GM12878 (cell line): ENCODE results near the gene SLC2A4RG. TPM values are rescaled to one million over a fixed set of nuclear protein-coding genes. Genes with fewer than 3 reads are reported as not detected.
"Not testable (repeated sequence)": the region's sequence is repeated elsewhere in the genome, so short reads cannot be mapped to it uniquely, and the experiment has no call there.

Experiments
- ATAC-seq: fragments of 200-7000 bp; cut with Tn5 transposase; 3 replicates; pipeline ENCODE4 v1.9.1; 2020; ENCODE audit warnings: mild to moderate bottlenecking, moderate library complexity
- BruUV-seq: library from RNA; stranded (reverse); fragments of 400-500 nt; replicated peaks from 2 replicates; lab custom pipeline; 2021; lab: Mats Ljungman, UMichigan
- CTCF ChIA-PET: fragments of 300-600 bp; sonication (Branson Sonifier 250); formaldehyde crosslinking; extraction: SDS; loops from one replicate; lab custom pipeline; 2021; ENCODE audit warnings: inconsistent platforms; lab: Yijun Ruan, JAX
- POLR2A ChIA-PET: fragments of 350-600 bp; formaldehyde crosslinking; extraction: SDS; loops from one replicate; lab custom pipeline; 2021; ENCODE audit warnings: inconsistent platforms; lab: Charles Lee
- RAD21 ChIA-PET: fragments of 300-600 bp; sonication (Branson Sonifier 250); formaldehyde crosslinking; loops from one replicate; lab custom pipeline; 2023; ENCODE audit warnings: antibody characterized with exemption; ENCODE audit not compliant: unreplicated experiment; lab: Charles Lee
- SMC1A ChIA-PET: fragments of 300-600 bp; sonication (Branson Sonifier 250); formaldehyde crosslinking; loops from one replicate; lab custom pipeline; 2023; ENCODE audit not compliant: unreplicated experiment, uncharacterized antibody; lab: Charles Lee
- DNase-seq: peaks from one replicate; pipeline ENCODE4 v3.0.0-alpha.2; 2011; ENCODE audit warnings: low read depth, low spot score
- FAIRE-seq: peaks from 3 replicates; lab custom pipeline; 2011; peaks lifted over from hg19 to GRCh38; lab: Jason Lieb, UNC
- H2AFZ ChIP-seq: 2 replicates; pipeline ENCODE4 v1.6.0; 2011; ENCODE audit warnings: low read depth, low read length, control low read depth; ENCODE audit not compliant: control insufficient read depth
- H3K27ac ChIP-seq: 2 replicates; pipeline ENCODE4 v1.5.1; 2011; ENCODE audit warnings: control low read depth; ENCODE audit not compliant: control insufficient read depth, insufficient read depth
- H3K27me3 ChIP-seq, 2 experiments: replicated peaks in 1 of 2; 2 replicates each; pipeline versions ENCODE4 v1.6.0 to v1.6.1; 2011; ENCODE audit warnings: low read length in 1 of 2; ENCODE audit not compliant: control insufficient read depth in 2 of 2, insufficient read depth in 2 of 2
- H3K36me3 ChIP-seq, 2 experiments: 2 replicates each; pipeline ENCODE4 v1.5.1; 2011; ENCODE audit warnings: low read length in 1 of 2; ENCODE audit not compliant: control insufficient read depth in 2 of 2, insufficient read depth in 2 of 2
- H3K4me1 ChIP-seq: 2 replicates; pipeline ENCODE4 v1.6.1; 2011; ENCODE audit warnings: mild to moderate bottlenecking, low read length, moderate library complexity, mixed read lengths; ENCODE audit not compliant: control insufficient read depth, insufficient read depth
- H3K4me2 ChIP-seq: 2 replicates; pipeline ENCODE4 v1.6.0; 2011; ENCODE audit warnings: control low read depth; ENCODE audit not compliant: control insufficient read depth, insufficient read depth
- H3K4me3 ChIP-seq: fragments of 200-600 bp; sonication (generic); 2 replicates; pipeline ENCODE4 v1.5.1; 2016
- H3K79me2 ChIP-seq: 2 replicates; pipeline ENCODE4 v1.6.0; 2011; ENCODE audit warnings: low read length; ENCODE audit not compliant: control insufficient read depth, insufficient read depth
- H3K9ac ChIP-seq: 2 replicates; pipeline ENCODE4 v1.8.0; 2011; ENCODE audit warnings: low read length, control low read depth, mixed read lengths; ENCODE audit not compliant: control insufficient read depth, insufficient read depth
- H3K9me3 ChIP-seq: replicated peaks from 3 replicates; pipeline ENCODE4 v1.5.1; 2011; ENCODE audit warnings: mild to moderate bottlenecking, low read length; ENCODE audit not compliant: control insufficient read depth, insufficient read depth
- H4K20me1 ChIP-seq: 2 replicates; pipeline ENCODE4 v1.6.0; 2011; ENCODE audit not compliant: control insufficient read depth, insufficient read depth
- CBX5 ChIP-seq: sonication (generic); IDR thresholded peaks from 2 replicates; pipeline ENCODE4 v1.6.1; 2016; ENCODE audit warnings: low read depth, moderate library complexity, mild to moderate bottlenecking, inconsistent platforms
- CEBPZ ChIP-seq: fragments of 150-350 bp; IDR thresholded peaks from 2 replicates; pipeline ENCODE4 v1.6.1; 2016; ENCODE audit warnings: low read depth, low read length
- WGBS: methylation state at CpG from one replicate; pipeline ENCODE4 v1.1.6; 2016; ENCODE audit warnings: low lambda C conversion rate; ENCODE audit not compliant: insufficient replicate concordance, insufficient coverage; ENCODE audit errors: missing lambda C conversion rate; 5-methylcytosine and 5-hydroxymethylcytosine counted together
- in situ Hi-C: fragments of 300-500 bp; cut with MboI; formaldehyde crosslinking; loops from 9 replicates; pipeline ENCODE4 v1.14.3; 2018; ENCODE audit warnings: mixed read lengths
- intact Hi-C: fragments of 100-400 bp; cut with micrococcal nuclease; formaldehyde crosslinking; loops from one replicate; pipeline ENCODE4 v1.14.2; 2022; ENCODE audit not compliant: unreplicated experiment
- polyA plus RNA-seq, 11 experiments: library from polyadenylated mRNA; depleted of rRNA in 4 of 11; unstranded in 6 of 11; stranded (reverse) in 5 of 11; fragments of >200 nt; fragmentation: Nextera tagmentation in 4 of 11; fragmentation: Illumina TruSeq in 1 of 11; extraction: Ambion mirVana in 4 of 11; extraction: Trizol in 1 of 11; gene quantifications; 1 replicate in 1 of 11; 2 replicates in 10 of 11; pipeline versions ENCODE4 v1.2.1 to v1.2.3, GENCODE V29; 2011 to 2016; ENCODE audit warnings: inconsistent platforms in 2 of 11, missing spikeins in 2 of 11, low read depth in 1 of 11
- total RNA-seq, 4 experiments: library from RNA; depleted of rRNA in 3 of 4; stranded (reverse); fragments of >200 nt in 3 of 4; fragmentation: Illumina TruSeq in 1 of 4; extraction: Trizol in 1 of 4; gene quantifications; 2 replicates each; pipeline versions ENCODE4 v1.2.1 to v1.2.3, GENCODE V29; 2013 to 2021

Gene SLC2A4RG
- total and polyA plus RNA-seq, 10 of the 15 experiments (the other 5 are each of a cell fraction or from before 2014, with no cell fraction given): 0.34 to 65.9 (median 13.3) TPM

GRCh38 chr20:63718996-63719395 is 20.6 kb upstream of the SLC2A4RG start:
- BruUV-seq: no TSS peak
- Histone ChIP-seq H3K9me3 (peaks cover 33% of the 10 kb centered on the region), H3K4me1 (peaks cover 7% of the 10 kb centered on the region), H3K4me2 (no peak overlapping the region), H3K4me3 (no peak overlapping the region), H2AFZ (no peak overlapping the region), H3K79me2 (peaks cover 26% of the 10 kb centered on the region), H3K36me3 (peaks cover 5 to 33% of the 10 kb centered on the region in 2 experiments), H3K27me3 (no peaks in the 10 kb centered on the region), H3K27ac (no peak overlapping the region), H4K20me1 (no peaks in the 10 kb centered on the region), H3K9ac (no peak overlapping the region)
- RAD21 ChIA-PET: no interaction called here
- WGBS: 100% methylated on average over 2 of the region's 2 CpGs
- intact Hi-C loops (no loop called here), in situ Hi-C loops (no loop called here)
- DNase-seq (no peak), ATAC-seq (no peak), FAIRE-seq (no peak)
- POLR2A ChIA-PET: interaction anchor here (0.6 to 1.6 kb wide), 3 partner anchors 9 to 257 kb away, joined by 3 to 6 read pairs (median 3); no protein-coding TSS in a partner anchor
- no peak for TF ChIP-seq CEBPZ
- 0 out of 2 replicates have a peak, but pooled peaks have one; percentile 60 for TF ChIP-seq CBX5
- SMC1A ChIA-PET: interaction anchor here (1.0 to 1.2 kb wide), 3 partner anchors 9 to 21 kb away, joined by 3 read pairs; partner anchors contain the start of genes ARFRP1 and ZGPAT
- CTCF ChIA-PET: interaction anchor here (1.0 to 1.2 kb wide), 2 partner anchors 11 to 67 kb away, joined by 3 to 4 read pairs; partner anchors contain the start of genes ARFRP1 and ZGPAT

DNA sequence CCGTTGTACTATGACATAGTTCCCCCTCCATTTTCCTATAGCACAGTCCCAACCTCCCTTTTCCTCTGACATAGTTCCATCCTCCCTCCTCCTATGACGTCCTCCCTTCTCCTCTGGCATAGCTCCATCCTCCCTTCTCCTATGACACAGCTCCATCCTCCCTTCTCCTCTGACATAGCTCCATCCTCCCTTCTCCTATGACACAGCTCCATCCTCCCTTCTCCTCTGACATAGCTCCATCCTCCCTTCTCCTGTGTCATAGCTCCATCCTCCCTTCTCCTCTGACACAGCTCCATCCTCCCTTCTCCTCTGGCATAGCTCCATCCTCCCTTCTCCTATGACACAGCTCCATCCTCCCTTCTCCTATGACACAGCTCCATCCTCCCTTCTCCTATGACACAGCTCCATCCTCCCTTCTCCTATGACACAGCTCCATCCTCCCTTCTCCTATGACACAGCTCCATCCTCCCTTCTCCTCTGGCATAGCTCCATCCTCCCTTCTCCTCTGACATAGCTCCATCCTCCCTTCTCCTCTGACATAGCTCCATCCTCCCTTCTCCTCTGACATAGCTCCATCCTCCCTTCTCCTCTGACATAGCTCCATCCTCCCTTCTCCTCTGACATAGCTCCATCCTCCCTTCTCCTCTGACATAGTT is 16.5 kb upstream of the SLC2A4RG start:
- H3K4me3 ChIP-seq, DNase-seq, H2AFZ ChIP-seq, RAD21 ChIA-PET, H3K27ac ChIP-seq, ATAC-seq, in situ Hi-C loops, H3K79me2 ChIP-seq, H3K4me2 ChIP-seq, H3K27me3 ChIP-seq, FAIRE-seq, H4K20me1 ChIP-seq, intact Hi-C loops, H3K9ac ChIP-seq, BruUV-seq: not testable (repeated sequence)
- POLR2A ChIA-PET: interaction anchor here (0.6 to 1.0 kb wide), 2 partner anchors 8 to 12 kb away, joined by 3 to 4 read pairs; no protein-coding TSS in a partner anchor
- CTCF ChIA-PET: interaction anchor here (0.6 to 2.2 kb wide), 3 partner anchors 13 to 57 kb away, joined by 3 to 7 read pairs (median 3); partner anchors contain the start of genes ARFRP1, LIME1 and ZGPAT
- H3K4me1 ChIP-seq: peaks cover 19% of the 10 kb centered on the region
- 92% methylated on average over 1 of the region's 2 CpGs for WGBS
- peaks cover 1 to 19% of the 10 kb centered on the region in 2 experiments for H3K36me3 ChIP-seq
- SMC1A ChIA-PET: interaction anchor here (0.6 to 2.1 kb wide), 2 partner anchors 15 to 21 kb away, joined by 3 to 7 read pairs; partner anchors contain the start of genes ARFRP1 and ZGPAT
- peaks cover 13% of the 10 kb centered on the region for H3K9me3 ChIP-seq
